HUES64 (cell line): Measurements from ENCODE around the gene PLCG2.

Source experiments
- H3K27ac ChIP-seq: 2 replicates; pipeline ENCODE4 v1.7.0; 2013; ENCODE audit warnings: low read depth, low read length, inconsistent platforms
- H3K27me3 ChIP-seq: 2 replicates; pipeline ENCODE4 v1.6.1; 2013; ENCODE audit warnings: mild to moderate bottlenecking, low read length; ENCODE audit not compliant: insufficient read depth
- H3K36me3 ChIP-seq: 2 replicates; pipeline ENCODE4 v1.6.1; 2013; ENCODE audit warnings: mild to moderate bottlenecking, low read length; ENCODE audit not compliant: insufficient read depth
- H3K4me1 ChIP-seq: 2 replicates; pipeline ENCODE4 v1.6.1; 2013; ENCODE audit warnings: mild to moderate bottlenecking, low read length, moderate library complexity; ENCODE audit not compliant: insufficient read depth
- H3K4me3 ChIP-seq: 2 replicates; pipeline ENCODE4 v1.5.1; 2013; ENCODE audit warnings: mild to moderate bottlenecking, low read length, moderate library complexity
- H3K9ac ChIP-seq: 2 replicates; pipeline ENCODE4 v1.6.1; 2013; ENCODE audit warnings: mild to moderate bottlenecking, low read depth, low read length
- H3K9me3 ChIP-seq: 2 replicates; pipeline ENCODE4 v1.6.1; 2013; ENCODE audit warnings: low read depth, low read length; ENCODE audit not compliant: insufficient read depth
- WGBS: fragments of 150-250, 120-280 bp; methylation state at CpG from one replicate; pipeline ENCODE4 v1.1.7; 2013; ENCODE audit warnings: missing lambda C conversion rate; 5-methylcytosine and 5-hydroxymethylcytosine counted together

PLCG2 gene

GRCh38 chr16:81937305-81938038 is 158.4 kb downstream of the PLCG2 start:
- H3K9me3 ChIP-seq = no peaks in the 10 kb centered on the region
- H3K9ac ChIP-seq = no peak overlapping the region
- H3K27ac ChIP-seq = no peak overlapping the region
- no peak overlapping the region for H3K4me3 ChIP-seq
- H3K36me3 ChIP-seq = no peaks in the 10 kb centered on the region
- H3K4me1 ChIP-seq = peaks cover 41% of the 10 kb centered on the region
- H3K27me3 ChIP-seq = no peaks in the 10 kb centered on the region
- WGBS = 53% methylated on average over 12 of the region's 13 CpGs

- no peaks in the 10 kb centered on the region for H3K27me3 ChIP-seq
- H3K9ac ChIP-seq = no peak overlapping the region
- no peaks in the 10 kb centered on the region for H3K9me3 ChIP-seq
- no peak overlapping the region for H3K4me3 ChIP-seq
- 89% methylated on average over 17 of the region's 17 CpGs for WGBS
- peak overlapping the region; percentile 36; the same call in 1 of the 2 replicates for H3K27ac ChIP-seq
- H3K4me1 ChIP-seq = peaks cover 52% of the 10 kb centered on the region
- H3K36me3 ChIP-seq = no peaks in the 10 kb centered on the region
Measured at GRCh38 chr16:81938326-81939163, 159.5 kb downstream of the PLCG2 start.

DNA sequence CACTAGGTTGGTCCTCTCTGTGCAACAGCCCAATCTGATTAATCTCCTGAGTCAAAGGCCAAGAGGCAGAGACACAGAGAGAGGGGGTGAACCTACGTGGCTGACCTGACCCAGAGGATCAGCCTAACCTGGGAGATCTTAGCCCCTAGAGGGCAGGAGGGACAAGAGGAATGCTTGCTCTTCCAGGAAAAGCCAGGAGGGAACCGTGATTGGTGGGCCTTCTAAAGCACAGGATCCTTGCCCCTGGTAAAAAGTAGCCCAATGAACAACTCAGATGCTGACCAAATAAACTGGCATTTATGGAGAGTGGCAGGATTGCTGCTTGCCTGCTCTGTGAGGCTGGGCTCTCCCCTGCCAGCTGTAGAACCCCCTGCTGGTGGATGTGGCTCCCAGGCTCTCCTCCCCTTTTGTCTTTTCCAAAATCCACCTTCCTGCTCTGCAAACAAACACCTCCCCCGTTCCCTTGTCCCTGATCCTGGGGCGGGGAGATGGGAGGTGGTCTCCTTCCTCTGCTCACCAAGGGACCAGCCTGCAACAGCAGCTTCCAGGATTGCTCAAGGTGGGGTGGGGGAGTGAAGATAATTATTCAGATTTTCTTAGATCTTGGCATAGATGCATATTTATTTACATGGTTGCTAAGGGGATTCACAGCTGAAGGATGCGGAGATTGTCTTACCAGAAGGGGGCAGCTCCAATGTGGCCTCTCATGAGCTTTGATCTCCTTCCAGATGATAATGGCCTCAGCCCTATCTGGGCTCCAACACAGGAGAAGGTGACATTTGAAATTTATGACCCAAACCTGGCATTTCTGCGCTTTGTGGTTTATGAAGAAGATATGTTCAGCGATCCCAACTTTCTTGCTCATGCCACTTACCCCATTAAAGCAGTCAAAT is 160.3 kb downstream of the PLCG2 start:
- 61% methylated on average over 5 of the region's 7 CpGs for WGBS
- no peak overlapping the region for H3K9ac ChIP-seq

DNA sequence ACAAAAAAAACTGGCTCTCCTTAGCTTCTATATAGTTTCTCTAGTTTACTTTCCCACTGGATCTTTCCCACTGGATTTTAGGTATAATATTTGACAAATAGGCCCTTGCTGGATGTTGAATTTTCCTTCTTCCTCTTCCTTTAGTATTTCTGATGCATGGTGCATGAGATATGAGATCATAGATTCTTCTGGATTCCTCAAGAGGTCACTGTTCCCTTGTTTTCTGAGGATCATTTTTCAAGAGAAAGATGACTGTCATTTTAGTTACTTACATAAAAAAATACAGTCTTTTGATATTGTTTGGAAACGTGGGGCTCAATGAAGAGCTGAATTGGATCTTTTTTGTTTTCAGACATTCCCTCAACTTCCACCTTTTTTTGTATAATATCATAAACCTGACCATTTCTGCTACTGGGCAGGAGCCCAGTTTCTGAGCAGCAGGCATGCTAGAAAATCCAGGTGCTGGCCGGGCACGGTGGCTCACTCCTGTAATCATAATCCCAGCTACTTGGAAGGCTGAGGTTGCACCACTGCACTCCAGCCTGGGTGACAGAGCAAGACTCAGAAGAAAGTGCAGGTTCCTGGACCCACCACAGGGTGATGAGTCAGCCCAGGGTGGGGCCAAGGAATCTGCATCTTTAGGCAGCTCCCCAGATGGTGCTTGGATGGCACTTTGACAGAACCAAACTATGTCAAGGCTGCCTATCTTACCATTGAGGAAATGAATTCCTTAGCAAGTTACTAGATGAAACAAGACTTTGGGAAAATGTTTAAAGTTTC is 161.9 kb downstream of the PLCG2 start:
- H3K27me3 ChIP-seq = no peaks in the 10 kb centered on the region
- H3K9me3 ChIP-seq = no peaks in the 10 kb centered on the region
- H3K36me3 ChIP-seq = no peaks in the 10 kb centered on the region
- H3K9ac ChIP-seq = no peak overlapping the region
- no peak overlapping the region for H3K4me3 ChIP-seq
- H3K4me1 ChIP-seq = peaks cover 57% of the 10 kb centered on the region
- no peak overlapping the region for H3K27ac ChIP-seq
- 56% methylated on average over 3 of the region's 3 CpGs for WGBS

More for the DNA sequence above, 160.3 kb downstream of the PLCG2 start:
- Histone ChIP-seq H3K27ac (peak overlapping the region; percentile 36; the same call in 1 of the 2 replicates), H3K4me1 (peaks cover 53% of the 10 kb centered on the region), H3K9me3 (no peaks in the 10 kb centered on the region), H3K27me3 (no peaks in the 10 kb centered on the region), H3K36me3 (no peaks in the 10 kb centered on the region), H3K4me3 (no peak overlapping the region)

GRCh38 chr16:81942007-81942601 is 163.0 kb downstream of the PLCG2 start:
- H3K9ac ChIP-seq = no peak overlapping the region
- WGBS = 50% methylated on average over 6 of the region's 7 CpGs
- no peaks in the 10 kb centered on the region for H3K36me3 ChIP-seq
- H3K27me3 ChIP-seq = no peaks in the 10 kb centered on the region
- no peak overlapping the region for H3K4me3 ChIP-seq
- H3K4me1 ChIP-seq = peaks cover 56% of the 10 kb centered on the region
- H3K27ac ChIP-seq = no peak overlapping the region
- H3K9me3 ChIP-seq = no peaks in the 10 kb centered on the region

DNA sequence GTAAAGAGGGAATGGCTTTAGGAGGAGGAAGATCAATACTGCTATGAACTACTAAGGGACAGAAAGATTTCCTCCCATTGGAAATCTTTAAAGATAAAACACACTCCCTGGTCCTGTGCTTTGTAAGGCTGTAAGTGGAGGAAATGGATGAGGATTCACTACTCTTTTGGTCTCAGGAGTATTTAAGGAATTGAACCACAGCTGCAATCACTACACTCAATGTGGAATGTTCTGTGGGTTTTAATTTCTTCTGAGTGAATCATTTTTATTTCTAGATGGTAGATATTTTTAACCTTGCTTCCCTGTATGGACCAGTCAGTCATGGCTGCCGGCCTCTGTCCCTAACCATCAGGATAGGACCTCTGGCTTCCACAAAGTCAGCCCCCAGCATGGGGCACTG is 166.6 kb downstream of the PLCG2 start:
- H3K4me3 ChIP-seq = no peak overlapping the region
- no peak overlapping the region for H3K27ac ChIP-seq
- no peaks in the 10 kb centered on the region for H3K36me3 ChIP-seq
- no peaks in the 10 kb centered on the region for H3K27me3 ChIP-seq
- H3K4me1 ChIP-seq = peaks cover 31% of the 10 kb centered on the region
- no peak overlapping the region for H3K9ac ChIP-seq
- H3K9me3 ChIP-seq = no peaks in the 10 kb centered on the region
- WGBS = 91% methylated on average over 1 of the region's 1 CpG

GRCh38 chr16:81946206-81946605 is 167.1 kb downstream of the PLCG2 start:
- Histone ChIP-seq H3K27ac (no peak overlapping the region), H3K4me3 (no peak overlapping the region), H3K27me3 (no peaks in the 10 kb centered on the region), H3K36me3 (no peaks in the 10 kb centered on the region), H3K9me3 (no peaks in the 10 kb centered on the region), H3K9ac (no peak overlapping the region), H3K4me1 (peaks cover 27% of the 10 kb centered on the region)
- WGBS = 95% methylated on average over 5 of the region's 5 CpGs

DNA sequence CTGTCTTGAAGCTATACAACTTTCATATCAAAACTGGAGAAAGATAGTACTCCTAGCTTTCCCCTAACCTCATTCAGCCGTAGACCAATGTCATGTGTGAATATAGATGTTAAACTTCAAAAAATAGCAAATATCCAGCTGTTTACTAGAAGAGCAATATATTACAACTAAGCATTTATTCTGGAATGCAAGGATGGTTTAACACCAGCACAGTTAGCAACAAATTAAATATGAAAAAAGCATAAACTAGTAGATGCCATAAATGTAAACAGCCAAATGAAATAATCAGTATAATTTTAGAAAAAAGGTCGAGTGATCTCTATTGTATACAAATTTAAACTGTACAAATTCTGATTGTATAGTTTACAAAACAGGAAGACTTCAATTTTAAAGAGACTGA is 172.5 kb downstream of the PLCG2 start:
- H3K27me3 ChIP-seq = no peaks in the 10 kb centered on the region
- no CpG with 5 or more reads among the region's 2 CpGs for WGBS
- H3K4me1 ChIP-seq = no peaks in the 10 kb centered on the region
- H3K27ac ChIP-seq = no peak overlapping the region
- no peak overlapping the region for H3K4me3 ChIP-seq
- H3K9me3 ChIP-seq = peaks cover 8% of the 10 kb centered on the region; the same call in 1 of the 2 replicates
- no peaks in the 10 kb centered on the region for H3K36me3 ChIP-seq
- H3K9ac ChIP-seq = no peak overlapping the region

DNA sequence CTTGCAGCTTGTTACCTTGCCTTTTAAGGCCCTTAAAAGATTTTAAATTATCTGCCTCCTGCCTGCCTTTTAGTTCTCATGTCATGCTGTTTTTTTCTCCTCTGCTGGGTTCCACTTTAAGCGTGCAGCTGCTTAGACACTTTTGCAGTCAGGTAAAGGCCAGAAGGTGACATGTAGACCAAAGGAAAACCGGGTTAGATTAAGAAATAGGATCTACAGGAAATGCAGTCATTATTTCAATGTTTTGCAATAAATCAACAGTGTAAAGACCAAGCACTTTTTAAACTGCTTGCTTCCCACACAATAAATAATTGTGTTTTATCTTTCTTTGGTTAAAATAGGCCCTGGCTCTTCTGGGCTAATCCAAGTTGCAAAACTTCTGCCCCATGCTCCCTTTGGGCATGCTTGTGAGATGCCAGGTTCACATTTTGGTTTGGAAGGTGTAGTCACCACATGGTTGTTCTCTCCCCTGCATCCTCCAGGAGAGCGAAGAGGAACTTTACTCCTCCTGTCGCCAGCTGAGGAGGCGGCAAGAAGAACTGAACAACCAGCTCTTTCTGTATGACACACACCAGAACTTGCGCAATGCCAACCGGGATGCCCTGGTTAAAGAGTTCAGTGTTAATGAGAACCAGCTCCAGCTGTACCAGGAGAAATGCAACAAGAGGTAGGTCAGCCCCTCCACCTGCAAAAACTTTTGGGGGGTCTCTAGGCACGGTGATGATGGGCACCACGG is 177.3 kb downstream of the PLCG2 start:
- 95% methylated on average over 9 of the region's 9 CpGs for WGBS
- H3K9ac ChIP-seq = no peak overlapping the region
- no peak overlapping the region for H3K4me3 ChIP-seq
- peaks cover 8% of the 10 kb centered on the region; the same call in 1 of the 2 replicates for H3K9me3 ChIP-seq
- H3K36me3 ChIP-seq = no peaks in the 10 kb centered on the region
- H3K27me3 ChIP-seq = no peaks in the 10 kb centered on the region
- no peaks in the 10 kb centered on the region for H3K4me1 ChIP-seq
- H3K27ac ChIP-seq = no peak overlapping the region
